Measurements from ENCODE around the gene KLF4.

The KLF4 gene

GRCh38 chr9:107447834-107448233 lies 41.7 kb downstream of the KLF4 start:
- no peak for DNase-seq (ENCODE audit: low spot score)

- no peak for DNase-seq (ENCODE audit: low spot score)
Measured at GRCh38 chr9:107447081-107447480, 42.5 kb downstream of the KLF4 start.

- DNase-seq (ENCODE audit: low spot score), result no peak
Measured at GRCh38 chr9:107446491-107446890, 43.1 kb downstream of the KLF4 start.

GRCh38 chr9:107443786-107444185 lies 45.8 kb downstream of the KLF4 start:
- no peak for DNase-seq (ENCODE audit: low spot score)

GRCh38 chr9:107439991-107440456 lies 49.5 kb downstream of the KLF4 start:
- peak; percentile 76 for DNase-seq (ENCODE audit: low spot score)

GRCh38 chr9:107438211-107439031 lies 51.1 kb downstream of the KLF4 start:
- no peak for DNase-seq (ENCODE audit: low spot score)

GRCh38 chr9:107437716-107438115 lies 51.9 kb downstream of the KLF4 start:
- DNase-seq (ENCODE audit: low spot score), result no peak

GRCh38 chr9:107435415-107435814 lies 54.2 kb downstream of the KLF4 start:
- DNase-seq (ENCODE audit: low spot score), result no peak

All from D341Med (cell line).